ENCODE data around the gene AGBL1. TPM values are rescaled to one million over a fixed set of nuclear protein-coding genes. Genes with fewer than 3 reads are reported as not detected.

AGBL1 gene
- polyA plus RNA-seq, 1 donor (not counting 4 experiments of a cell fraction or from before 2014, with no cell fraction given): not detected

DNA sequence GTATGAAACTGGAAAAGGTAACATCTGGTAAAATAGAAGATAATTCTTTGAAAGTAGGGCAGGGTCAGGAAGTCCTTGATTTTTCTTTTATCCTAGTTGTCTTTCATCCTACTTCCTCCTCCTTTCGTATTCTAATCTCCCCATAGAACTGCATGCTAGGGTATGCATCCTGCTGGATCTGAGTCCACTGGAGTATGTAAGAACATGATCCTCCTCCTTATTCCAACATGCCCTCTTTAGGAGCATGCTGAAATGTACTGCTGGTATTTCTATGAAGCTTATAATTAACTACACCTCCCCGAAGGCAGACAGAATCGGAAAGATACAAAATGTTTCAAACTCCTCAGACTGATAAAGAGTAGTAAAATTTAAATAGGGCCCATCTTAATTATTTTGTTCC lies 493.8 kb downstream of the AGBL1 start:
- no peak for TF ChIP-seq EZH2 (IDR thresholded peaks at IDR 0.05; ENCODE audit: low read length)
- TF ChIP-seq, protein P1, sequence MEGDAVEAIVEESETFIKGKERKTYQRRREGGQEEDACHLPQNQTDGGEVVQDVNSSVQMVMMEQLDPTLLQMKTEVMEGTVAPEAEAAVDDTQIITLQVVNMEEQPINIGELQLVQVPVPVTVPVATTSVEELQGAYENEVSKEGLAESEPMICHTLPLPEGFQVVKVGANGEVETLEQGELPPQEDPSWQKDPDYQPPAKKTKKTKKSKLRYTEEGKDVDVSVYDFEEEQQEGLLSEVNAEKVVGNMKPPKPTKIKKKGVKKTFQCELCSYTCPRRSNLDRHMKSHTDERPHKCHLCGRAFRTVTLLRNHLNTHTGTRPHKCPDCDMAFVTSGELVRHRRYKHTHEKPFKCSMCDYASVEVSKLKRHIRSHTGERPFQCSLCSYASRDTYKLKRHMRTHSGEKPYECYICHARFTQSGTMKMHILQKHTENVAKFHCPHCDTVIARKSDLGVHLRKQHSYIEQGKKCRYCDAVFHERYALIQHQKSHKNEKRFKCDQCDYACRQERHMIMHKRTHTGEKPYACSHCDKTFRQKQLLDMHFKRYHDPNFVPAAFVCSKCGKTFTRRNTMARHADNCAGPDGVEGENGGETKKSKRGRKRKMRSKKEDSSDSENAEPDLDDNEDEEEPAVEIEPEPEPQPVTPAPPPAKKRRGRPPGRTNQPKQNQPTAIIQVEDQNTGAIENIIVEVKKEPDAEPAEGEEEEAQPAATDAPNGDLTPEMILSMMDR (optimal IDR thresholded peaks at IDR 0.05 in 1 of 3, IDR thresholded peaks at IDR 0.05 in 1 of 3, conservative IDR thresholded peaks at IDR 0.05 in 1 of 3; ENCODE audit: extremely low read depth in 1 of 3, insufficient read depth in 2 of 3, low read length in 3 of 3): no peak
- FAIRE-seq: no peak

DNA sequence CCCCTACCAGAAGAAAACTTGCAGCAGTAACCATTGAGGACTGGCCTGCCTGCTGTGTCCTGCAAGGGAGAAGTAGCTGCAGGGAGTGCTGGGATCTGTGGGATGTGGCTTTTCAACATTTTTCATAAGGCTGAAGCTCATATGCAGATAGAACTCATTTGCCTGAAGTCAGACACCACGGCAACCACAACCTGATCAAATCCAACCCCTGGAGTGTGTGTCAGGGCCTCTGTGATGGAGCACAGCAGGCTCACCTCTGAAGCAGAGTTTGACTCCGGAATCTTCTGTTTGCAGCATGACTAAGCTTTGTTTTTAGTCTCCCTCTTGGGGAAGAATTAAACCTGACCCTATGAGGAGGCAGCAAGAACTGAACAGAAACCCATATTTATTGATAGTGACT lies 508.7 kb downstream of the AGBL1 start:
- no peak for DNase-seq (ENCODE audit: low read depth, low spot score)
- no peak overlapping the region for H3K4me2 ChIP-seq (ENCODE audit: control insufficient read depth, extremely low read depth, insufficient read depth, low read depth, low read length)
- no peaks in the 10 kb centered on the region for H3K36me3 ChIP-seq (ENCODE audit: control insufficient read depth in 2 of 2, extremely low read depth in 1 of 2, insufficient read depth in 2 of 2, low read length in 2 of 2)
- no peaks in the 10 kb centered on the region for H3K9me1 ChIP-seq (ENCODE audit: control insufficient read depth, extremely low read depth, insufficient read depth, low read length)
- dilution Hi-C loops (cut with MboI; ENCODE audit: extremely low pct_ligation_motif_present, low sequenced_read_pairs): no loop called here
- H3K4me1 ChIP-seq (ENCODE audit: control insufficient read depth, extremely low read depth, insufficient read depth, low read length): no peaks in the 10 kb centered on the region
- no peak overlapping the region for H3K27ac ChIP-seq (ENCODE audit: control insufficient read depth, insufficient read depth, low read length)
- H3K4me3 ChIP-seq (ENCODE audit: control insufficient read depth in 2 of 3, extremely low read depth in 1 of 3, insufficient read depth in 2 of 3, low read depth in 1 of 3, low read length in 3 of 3): no peak overlapping the region
- no peak overlapping the region for H3K9ac ChIP-seq (ENCODE audit: control insufficient read depth, extremely low read depth, insufficient read depth, low read length)
- no peak for FAIRE-seq
- no peaks in the 10 kb centered on the region for H3K79me2 ChIP-seq (ENCODE audit: control insufficient read depth, insufficient read depth, low read length)
- no peak for TF ChIP-seq EZH2 (IDR thresholded peaks at IDR 0.05; ENCODE audit: low read length)
- TF ChIP-seq, protein P1 (optimal IDR thresholded peaks at IDR 0.05 in 1 of 3, IDR thresholded peaks at IDR 0.05 in 1 of 3, conservative IDR thresholded peaks at IDR 0.05 in 1 of 3; ENCODE audit: extremely low read depth in 1 of 3, insufficient read depth in 2 of 3, low read length in 3 of 3): no peak
- H3K27me3 ChIP-seq (ENCODE audit: control insufficient read depth, extremely low read depth, insufficient read depth, low read length): no peaks in the 10 kb centered on the region
- no peaks in the 10 kb centered on the region for H3K9me3 ChIP-seq (ENCODE audit: control insufficient read depth, low read depth, low read length)
- H4K20me1 ChIP-seq (ENCODE audit: control insufficient read depth, extremely low read depth, insufficient read depth, low read length): no peaks in the 10 kb centered on the region
- no peak overlapping the region for H2AFZ ChIP-seq (ENCODE audit: control insufficient read depth, low read length)

More for the DNA sequence above, 493.8 kb downstream of the AGBL1 start:
- no peak overlapping the region for H3K4me2 ChIP-seq (ENCODE audit: control insufficient read depth, extremely low read depth, insufficient read depth, low read depth, low read length)
- no peaks in the 10 kb centered on the region for H3K36me3 ChIP-seq (ENCODE audit: control insufficient read depth in 2 of 2, extremely low read depth in 1 of 2, insufficient read depth in 2 of 2, low read length in 2 of 2)
- no peak overlapping the region for H3K9ac ChIP-seq (ENCODE audit: control insufficient read depth, extremely low read depth, insufficient read depth, low read length)
- no peaks in the 10 kb centered on the region for H3K79me2 ChIP-seq (ENCODE audit: control insufficient read depth, insufficient read depth, low read length)
- no peaks in the 10 kb centered on the region for H3K4me1 ChIP-seq (ENCODE audit: control insufficient read depth, extremely low read depth, insufficient read depth, low read length)
- no peaks in the 10 kb centered on the region for H3K9me1 ChIP-seq (ENCODE audit: control insufficient read depth, extremely low read depth, insufficient read depth, low read length)
- H3K27ac ChIP-seq (ENCODE audit: control insufficient read depth, insufficient read depth, low read length): no peak overlapping the region
- H3K4me3 ChIP-seq (ENCODE audit: control insufficient read depth in 2 of 3, extremely low read depth in 1 of 3, insufficient read depth in 2 of 3, low read depth in 1 of 3, low read length in 3 of 3): no peak overlapping the region
- no peaks in the 10 kb centered on the region for H3K27me3 ChIP-seq (ENCODE audit: control insufficient read depth, extremely low read depth, insufficient read depth, low read length)
- no peaks in the 10 kb centered on the region for H4K20me1 ChIP-seq (ENCODE audit: control insufficient read depth, extremely low read depth, insufficient read depth, low read length)
- dilution Hi-C loops (cut with MboI; ENCODE audit: extremely low pct_ligation_motif_present, low sequenced_read_pairs): no loop called here
- H2AFZ ChIP-seq (ENCODE audit: control insufficient read depth, low read length): no peak overlapping the region
- peaks cover 2% of the 10 kb centered on the region for H3K9me3 ChIP-seq (ENCODE audit: control insufficient read depth, low read depth, low read length)
- DNase-seq (ENCODE audit: low read depth, low spot score): no peak
